ENCODE data around the gene TLX2. TPM values are rescaled to one million over a fixed set of nuclear protein-coding genes. Genes with fewer than 3 reads are reported as not detected.
A peak's percentile ranks its signal among the peaks of the same experiment; 100 is the strongest.

TLX2 gene
- total and polyA plus RNA-seq, 5 experiments from 2014 or later, result not detected

DNA sequence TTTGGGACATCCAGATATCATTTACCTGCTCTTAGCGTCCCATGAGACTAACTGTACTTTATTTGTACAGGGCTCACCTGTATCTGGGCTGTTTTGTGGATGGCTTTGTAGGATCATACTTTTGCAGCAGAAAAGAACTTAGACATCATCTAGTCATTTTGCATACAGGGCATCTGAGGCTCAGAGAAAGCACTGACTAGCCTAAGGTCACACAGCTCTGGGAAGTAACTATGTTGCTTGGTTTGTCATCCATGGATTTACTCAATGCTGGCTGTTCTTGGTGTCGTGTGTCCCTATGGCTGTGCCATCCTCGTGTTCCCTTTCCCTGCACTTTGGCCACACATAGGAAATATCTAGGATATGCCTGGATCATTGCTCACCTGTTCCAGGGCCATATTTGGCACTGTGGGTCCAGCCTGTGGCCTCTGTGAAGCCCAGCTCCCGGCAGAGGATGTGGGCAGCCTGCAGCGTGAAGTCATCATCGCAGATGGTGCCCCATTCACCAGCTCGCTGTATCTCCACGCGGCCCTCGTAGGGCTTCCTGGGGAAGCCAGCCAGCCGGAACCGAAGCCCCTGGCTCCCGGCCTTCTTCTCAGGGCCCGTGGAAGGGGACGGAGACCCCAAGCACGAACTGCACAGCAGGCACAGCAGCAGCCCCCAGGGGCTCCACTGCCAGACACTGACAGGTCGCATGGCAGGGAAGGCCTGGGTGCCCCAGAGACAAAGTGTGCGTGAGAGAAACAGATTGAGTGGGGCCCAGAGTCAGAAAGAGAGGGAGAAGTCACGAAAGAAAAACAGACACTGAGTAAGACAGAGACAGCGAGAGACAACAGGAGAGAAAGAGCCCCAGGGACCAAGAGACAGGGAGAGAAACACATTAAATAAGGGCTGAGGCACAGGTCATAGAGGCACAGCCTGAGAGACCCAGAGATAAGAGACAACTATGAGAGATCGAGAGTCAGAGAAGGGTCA, 38.0 kb downstream of the TLX2 start:
- POLR2A ChIA-PET, result interaction anchor here (1.0 kb wide), 1 partner anchor 8 kb away, joined by 3 read pairs; no protein-coding TSS in a partner anchor
- Mint-ChIP-seq H3K36me3 (peaks cover 0 to 4% (median 0%) of the 10 kb centered on the region in 3 donors), H3K4me1 (peaks cover 12 to 34% (median 30%) of the 10 kb centered on the region in 4 donors), H3K27ac (peak overlapping the region in 5 of 10 donors; percentile 8 to 85 (median 56)), H3K9me3 (no peaks in the 10 kb centered on the region), H3K27me3 (peaks cover 28 to 54% (median 36%) of the 10 kb centered on the region in 5 donors), H3K4me3 (peak overlapping the region; percentile 16 to 86 (median 58))
- DNase-seq (no peak), ATAC-seq (no peak)

DNA sequence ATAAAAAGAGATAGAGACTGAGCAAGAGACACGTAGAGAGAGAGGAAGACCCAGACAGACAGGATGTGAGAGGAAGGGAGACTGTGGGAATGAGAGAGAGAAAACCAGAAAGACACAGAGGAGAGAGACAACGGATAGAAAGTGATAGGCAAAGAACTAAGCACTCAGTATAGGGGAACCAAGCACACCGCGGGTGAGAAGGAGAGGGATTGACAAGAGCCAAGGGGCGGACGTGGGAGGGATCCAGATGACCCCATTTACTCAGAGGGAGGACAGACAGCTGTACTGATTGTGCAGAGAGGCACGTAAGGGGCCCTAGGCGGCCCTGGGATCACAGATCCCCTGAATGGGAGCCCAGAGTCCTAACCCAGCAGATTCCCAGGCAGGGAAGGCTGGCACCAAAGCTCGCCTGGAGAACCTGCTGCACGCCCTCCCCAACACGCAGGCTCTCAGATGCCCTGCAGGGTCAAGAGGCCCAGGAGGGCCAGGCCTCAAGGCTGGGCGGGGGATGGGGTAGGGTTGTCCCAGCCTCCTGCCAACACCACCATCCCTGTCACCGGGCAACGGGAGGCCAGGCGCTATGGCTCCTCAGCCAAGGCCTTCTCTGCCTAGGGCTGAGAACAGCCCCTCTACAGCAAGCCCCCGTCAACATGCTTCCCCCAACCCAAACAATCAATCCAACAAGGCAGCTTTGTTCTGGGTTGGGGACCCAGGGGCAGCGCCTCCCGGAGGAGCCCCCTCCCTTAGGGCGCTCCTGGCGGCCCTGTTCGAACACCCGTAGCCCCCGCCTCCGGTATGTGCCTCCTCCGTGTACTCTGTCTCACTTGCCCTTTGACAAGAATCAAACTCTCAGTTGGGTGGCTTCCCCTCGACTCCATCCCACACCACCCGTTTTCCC, 38.9 kb downstream of the TLX2 start:
- peaks cover 19 to 44% (median 30%) of the 10 kb centered on the region in 5 donors for H3K27me3 Mint-ChIP-seq
- peak overlapping the region in 9 of 10 donors; percentile 2 to 94 (median 76) for H3K27ac Mint-ChIP-seq
- H3K4me3 Mint-ChIP-seq, result peak overlapping the region; percentile 58 to 87 (median 78)
- ATAC-seq (no peak), DNase-seq (no peak)
- peaks cover 12 to 33% (median 29%) of the 10 kb centered on the region in 4 donors for H3K4me1 Mint-ChIP-seq
- H3K9me3 Mint-ChIP-seq, result no peaks in the 10 kb centered on the region
- peaks cover 0 to 3% (median 0%) of the 10 kb centered on the region in 3 donors for H3K36me3 Mint-ChIP-seq
- POLR2A ChIA-PET, result interaction anchor here (1.0 kb wide), 2 partner anchors 9 to 22 kb away, joined by 3 to 4 read pairs; no protein-coding TSS in a partner anchor

DNA sequence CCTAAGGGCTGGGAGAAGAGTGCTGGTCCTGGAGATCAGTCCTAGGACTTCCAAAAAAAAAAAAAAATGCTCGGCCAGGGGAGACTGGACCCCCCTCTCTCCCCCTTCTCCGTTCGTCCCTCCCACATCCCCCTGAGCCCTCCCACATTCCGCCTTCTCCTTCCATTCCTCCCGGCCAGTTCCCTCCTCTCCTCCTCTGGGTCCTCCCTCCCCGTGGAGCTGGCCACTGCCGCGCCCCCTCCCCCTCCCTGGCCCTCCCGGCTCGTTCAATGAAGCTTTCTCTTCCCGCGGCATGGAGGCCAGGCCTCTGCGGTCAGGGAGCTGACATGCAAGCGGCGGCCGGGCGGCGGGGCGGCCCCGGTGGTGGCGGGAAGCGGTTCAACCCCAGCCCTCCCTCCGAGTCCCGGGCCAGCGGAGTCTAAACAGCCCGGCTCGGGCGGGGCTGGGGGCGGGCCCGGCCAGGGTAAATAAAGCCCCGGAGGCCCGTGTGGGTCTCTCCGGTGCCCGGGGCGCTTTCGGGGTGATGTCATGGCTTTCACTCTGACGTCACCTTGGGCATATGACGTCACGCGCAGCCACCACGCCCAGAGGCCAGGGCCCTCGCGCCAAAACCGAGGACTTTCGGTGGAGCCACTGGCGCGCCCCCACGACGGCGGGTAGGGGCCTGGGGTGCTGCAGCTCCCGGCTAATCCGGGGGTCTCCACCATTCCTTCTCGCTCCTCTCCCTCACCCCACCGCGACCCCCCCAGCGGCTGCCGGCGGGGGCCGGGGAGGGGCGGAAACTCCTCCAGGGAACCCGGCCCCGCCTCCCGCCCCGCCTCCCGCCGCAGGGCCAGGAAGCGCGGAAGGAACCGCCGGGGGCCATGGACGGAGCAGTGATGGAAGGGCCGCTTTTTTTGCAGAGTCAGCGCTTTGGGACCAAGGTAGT, 39.9 kb downstream of the TLX2 start, which contains the start of the genes DOK1 and LOXL3:
TSS of gene DOK1 (plus strand) at position 829 of the 928 bp plus-strand sequence. CDS start at position 864, 35 bp downstream.
TSS of gene LOXL3 (minus strand) at position 51 of the 928 bp plus-strand sequence. CDS start 1,308 bp downstream, outside the sequence.
- peak within 1 kb of the TSS; percentile 66 to 95 (median 90) for H3K27ac Mint-ChIP-seq
- ATAC-seq (peak; percentile 77 to 79), DNase-seq (peak; percentile 65 to 88 (median 78))
- no peaks in the 10 kb centered on the region for H3K9me3 Mint-ChIP-seq
- no peaks in the 10 kb centered on the region for H3K36me3 Mint-ChIP-seq
- H3K4me1 Mint-ChIP-seq, result peaks cover 12 to 26% (median 25%) of the 10 kb centered on the region in 4 donors
- peak within 1 kb of the TSS; percentile 82 to 98 (median 92) for H3K4me3 Mint-ChIP-seq
- peaks cover 16 to 39% (median 27%) of the 10 kb centered on the region in 5 donors for H3K27me3 Mint-ChIP-seq
- POLR2A ChIA-PET, result interaction anchor here (0.6 to 1.1 kb wide), 5 partner anchors 23 to 82 kb away, joined by 3 to 5 read pairs (median 4); partner anchors contain the start of genes AUP1, HTRA2 and MRPL53

DNA sequence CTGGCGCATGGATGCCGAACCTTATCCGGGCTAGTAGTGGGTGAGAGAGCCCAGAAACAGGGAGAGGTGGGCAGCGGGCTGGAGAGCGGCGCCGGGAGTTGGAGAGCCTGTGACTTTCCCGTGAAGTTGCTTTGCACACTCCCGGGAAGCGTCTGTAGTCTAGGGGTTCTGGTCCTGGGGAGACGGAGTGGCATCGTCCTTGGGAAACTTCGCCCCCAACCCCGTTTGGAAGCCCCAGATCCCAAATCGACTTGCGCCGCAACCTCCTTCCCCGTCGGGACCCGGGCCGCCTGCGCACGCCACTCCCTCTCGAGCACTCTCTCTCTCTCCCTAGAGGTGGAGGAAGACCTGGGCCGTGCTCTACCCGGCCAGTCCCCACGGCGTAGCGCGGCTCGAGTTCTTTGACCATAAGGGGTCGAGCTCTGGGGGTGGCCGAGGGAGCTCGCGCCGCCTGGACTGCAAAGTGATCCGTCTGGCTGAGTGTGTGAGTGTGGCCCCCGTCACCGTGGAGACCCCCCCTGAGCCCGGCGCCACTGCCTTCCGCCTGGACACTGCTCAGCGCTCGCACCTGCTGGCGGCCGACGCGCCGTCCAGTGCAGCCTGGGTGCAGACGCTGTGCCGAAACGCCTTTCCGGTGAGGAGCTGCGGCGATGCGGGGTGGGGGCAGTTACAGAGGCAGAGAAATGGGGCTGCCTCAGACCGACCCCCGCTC, 40.7 kb downstream of the TLX2 start:
- POLR2A ChIA-PET, result interaction anchor here (0.6 to 1.3 kb wide), 7 partner anchors 12 to 72 kb away, joined by 3 to 4 read pairs (median 3); partner anchors contain the start of genes AUP1, CCDC142, HTRA2 and PCGF1

DNA sequence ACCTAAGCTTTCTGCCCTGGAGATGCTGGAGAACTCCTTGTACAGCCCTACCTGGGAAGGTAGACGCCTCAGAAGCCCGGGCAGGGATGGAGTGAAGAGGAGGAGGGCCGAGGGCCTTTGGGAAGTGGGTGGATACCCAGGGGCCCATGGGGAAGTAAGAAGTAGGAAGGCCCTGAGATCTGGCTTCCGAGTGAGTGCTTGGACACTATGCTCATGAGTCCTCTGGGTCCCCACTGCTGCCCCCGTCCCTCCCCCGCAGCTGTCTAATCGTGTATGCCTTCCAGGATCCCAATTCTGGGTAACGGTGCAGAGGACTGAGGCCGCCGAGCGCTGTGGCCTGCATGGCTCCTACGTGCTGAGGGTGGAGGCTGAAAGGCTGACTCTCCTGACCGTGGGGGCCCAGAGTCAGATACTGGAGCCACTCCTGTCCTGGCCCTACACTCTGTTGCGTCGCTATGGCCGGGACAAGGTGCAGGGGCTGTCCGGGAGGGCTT, 41.4 kb downstream of the TLX2 start:
- DNase-seq, result no peak
- POLR2A ChIA-PET, result interaction anchor here (0.6 to 1.3 kb wide), 6 partner anchors 12 to 73 kb away, joined by 3 to 4 read pairs (median 3); partner anchors contain the start of genes AUP1, CCDC142, HTRA2 and PCGF1
- Mint-ChIP-seq H3K4me1 (peaks cover 13 to 24% (median 19%) of the 10 kb centered on the region in 4 donors), H3K27ac (peak overlapping the region in 8 of 10 donors; percentile 71 to 95 (median 89)), H3K4me3 (peak overlapping the region; percentile 82 to 98 (median 92)), H3K36me3 (no peaks in the 10 kb centered on the region), H3K9me3 (no peaks in the 10 kb centered on the region), H3K27me3 (peaks cover 9 to 33% (median 22%) of the 10 kb centered on the region in 5 donors)
- no peak for ATAC-seq

More for the DNA sequence above, 40.7 kb downstream of the TLX2 start:
- H3K27me3 Mint-ChIP-seq, result peaks cover 11 to 33% (median 22%) of the 10 kb centered on the region in 5 donors
- DNase-seq, result peak in 3 of 10 donors; percentile 30 to 46 (median 37)
- H3K36me3 Mint-ChIP-seq, result no peaks in the 10 kb centered on the region
- peak overlapping the region; percentile 82 to 98 (median 92) for H3K4me3 Mint-ChIP-seq
- peak; percentile 60 to 65 for ATAC-seq
- H3K9me3 Mint-ChIP-seq, result no peaks in the 10 kb centered on the region
- peaks cover 12 to 22% (median 19%) of the 10 kb centered on the region in 4 donors for H3K4me1 Mint-ChIP-seq
- peak overlapping the region; percentile 66 to 95 (median 90) for H3K27ac Mint-ChIP-seq

DNA sequence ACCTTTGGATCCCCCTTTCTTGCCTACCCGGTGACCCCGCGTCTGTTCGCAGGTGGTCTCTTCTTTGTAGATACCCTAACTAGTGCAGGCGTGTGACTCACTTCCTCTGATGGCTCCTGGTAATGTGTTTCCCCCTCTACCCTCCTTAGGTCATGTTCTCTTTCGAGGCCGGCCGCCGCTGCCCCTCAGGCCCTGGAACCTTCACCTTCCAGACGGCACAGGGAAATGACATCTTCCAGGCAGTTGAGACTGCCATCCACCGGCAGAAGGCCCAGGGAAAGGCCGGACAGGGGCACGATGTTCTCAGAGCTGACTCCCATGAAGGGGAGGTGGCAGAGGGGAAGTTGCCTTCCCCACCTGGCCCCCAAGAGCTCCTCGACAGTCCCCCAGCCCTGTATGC, 41.9 kb downstream of the TLX2 start:
- POLR2A ChIA-PET, result interaction anchor here (1.1 to 1.3 kb wide), 3 partner anchors 11 to 74 kb away, joined by 3 to 4 read pairs (median 3); partner anchors contain the start of genes CCDC142, PCGF1 and TTC31
- H3K4me1 Mint-ChIP-seq, result peaks cover 13 to 24% (median 19%) of the 10 kb centered on the region in 4 donors
- DNase-seq, result no peak
- H3K36me3 Mint-ChIP-seq, result no peaks in the 10 kb centered on the region
- peak overlapping the region; percentile 27 to 98 (median 90) for H3K4me3 Mint-ChIP-seq
- no peaks in the 10 kb centered on the region for H3K9me3 Mint-ChIP-seq
- no peak for ATAC-seq
- H3K27ac Mint-ChIP-seq, result peak overlapping the region in 4 of 10 donors; percentile 46 to 71 (median 54)
- peaks cover 9 to 33% (median 21%) of the 10 kb centered on the region in 5 donors for H3K27me3 Mint-ChIP-seq

DNA sequence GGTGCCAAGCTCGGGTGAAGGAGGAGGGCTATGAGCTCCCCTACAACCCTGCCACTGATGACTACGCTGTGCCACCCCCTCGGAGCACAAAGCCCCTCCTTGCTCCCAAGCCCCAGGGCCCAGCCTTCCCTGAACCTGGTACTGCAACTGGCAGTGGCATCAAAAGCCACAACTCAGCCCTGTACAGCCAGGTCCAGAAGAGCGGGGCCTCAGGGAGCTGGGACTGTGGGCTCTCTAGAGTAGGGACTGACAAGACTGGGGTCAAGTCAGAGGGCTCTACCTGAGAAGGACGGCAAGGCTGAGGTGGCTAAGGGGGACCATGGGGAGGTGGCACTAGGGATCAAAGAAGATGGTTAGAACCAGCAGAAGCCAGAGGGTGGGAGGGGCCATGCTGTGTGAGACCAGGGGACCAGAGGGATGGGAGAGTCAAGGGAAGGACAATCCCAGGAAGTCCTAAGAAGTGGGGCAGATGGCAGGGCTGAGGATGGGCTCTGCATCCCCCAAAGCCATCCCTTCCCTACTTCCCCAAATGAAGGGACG, 42.7 kb downstream of the TLX2 start:
- POLR2A ChIA-PET, result no interaction called here
- Mint-ChIP-seq H3K9me3 (no peaks in the 10 kb centered on the region), H3K36me3 (no peaks in the 10 kb centered on the region), H3K27ac (peak overlapping the region in 2 of 10 donors; percentile 71 to 72), H3K27me3 (peaks cover 6 to 33% (median 22%) of the 10 kb centered on the region in 5 donors), H3K4me1 (peaks cover 13 to 24% (median 19%) of the 10 kb centered on the region in 4 donors), H3K4me3 (peak overlapping the region in 3 of 10 donors; percentile 32 to 98 (median 97))
- DNase-seq (no peak), ATAC-seq (no peak)

DNA sequence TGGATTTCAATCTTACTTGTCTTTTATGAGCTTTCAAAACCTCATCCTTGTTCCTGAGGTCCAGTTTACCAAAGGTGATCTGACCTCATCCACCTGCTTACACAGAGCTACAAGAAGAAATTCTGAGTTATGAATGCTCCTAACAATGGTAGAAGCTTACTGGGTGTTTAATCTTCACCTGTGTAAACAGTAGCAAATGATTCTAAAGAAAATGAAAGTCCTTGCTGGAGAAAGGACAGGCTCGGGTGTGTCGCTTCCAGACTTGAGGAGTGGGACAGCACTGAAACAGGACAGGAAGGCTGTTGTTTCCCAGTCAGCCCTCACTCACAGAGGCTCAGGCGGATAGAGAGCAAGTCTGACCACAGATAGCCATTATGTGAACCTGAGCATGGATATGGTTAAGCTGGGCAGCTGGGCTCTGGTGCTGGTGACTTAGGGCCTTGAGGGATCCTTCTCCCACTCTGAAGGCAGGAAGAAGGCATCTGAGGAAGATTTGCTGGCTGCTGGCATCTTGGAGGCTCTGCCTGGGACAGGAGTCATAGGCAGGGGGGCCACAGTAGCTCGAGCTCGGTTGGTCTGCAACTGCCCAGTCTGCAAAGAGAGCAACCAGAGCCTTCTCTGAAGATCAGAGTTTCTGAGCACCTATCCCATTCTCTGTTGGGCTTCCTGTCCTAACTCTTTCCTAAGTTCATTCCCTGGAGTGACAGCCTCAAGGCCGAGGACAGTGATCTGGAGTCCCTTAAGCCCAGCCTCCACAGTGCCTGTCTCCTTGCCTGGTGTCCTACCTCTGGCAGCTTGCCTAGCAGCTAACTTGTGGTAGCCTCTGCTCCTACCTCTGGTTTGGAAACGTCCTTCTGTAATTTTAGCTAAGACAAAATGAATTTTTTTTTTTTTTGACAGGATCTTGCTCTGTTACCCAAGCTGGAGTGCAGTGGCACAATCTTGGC, 44.3 kb downstream of the TLX2 start:
- H3K4me3 Mint-ChIP-seq, result no peak overlapping the region
- ATAC-seq (no peak), DNase-seq (no peak)
- POLR2A ChIA-PET, result no interaction called here
- peaks cover 9 to 20% (median 18%) of the 10 kb centered on the region in 4 donors for H3K4me1 Mint-ChIP-seq
- no peaks in the 10 kb centered on the region for H3K9me3 Mint-ChIP-seq
- H3K27me3 Mint-ChIP-seq, result peaks cover 10 to 36% (median 27%) of the 10 kb centered on the region in 5 donors
- H3K36me3 Mint-ChIP-seq, result no peaks in the 10 kb centered on the region
- peak overlapping the region in 2 of 10 donors; percentile 19 to 26 for H3K27ac Mint-ChIP-seq

DNA sequence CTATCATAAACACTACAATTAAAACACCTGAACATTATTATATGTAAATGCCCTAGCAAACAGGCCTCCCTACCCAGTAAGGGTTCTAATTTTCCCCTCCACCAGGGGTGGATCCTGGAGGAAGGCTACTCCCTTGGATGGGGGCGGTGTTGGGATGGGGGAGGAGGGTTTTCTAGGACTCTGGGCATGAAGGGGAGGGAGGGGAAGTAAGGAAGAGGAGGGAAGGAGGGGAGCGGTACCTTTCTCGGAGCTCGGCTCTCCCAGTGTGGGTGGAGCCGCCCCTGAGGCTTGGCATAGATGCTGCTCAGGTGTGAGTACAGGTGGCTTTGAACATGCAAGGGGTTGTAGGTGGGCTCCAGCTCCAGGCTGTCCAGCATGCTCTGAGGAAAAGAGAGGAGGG, 45.7 kb downstream of the TLX2 start:
- DNase-seq (no peak), ATAC-seq (no peak)
- no peaks in the 10 kb centered on the region for H3K36me3 Mint-ChIP-seq
- H3K4me1 Mint-ChIP-seq, result peaks cover 7 to 17% (median 16%) of the 10 kb centered on the region in 4 donors
- H3K27ac Mint-ChIP-seq, result no peak overlapping the region
- no peak overlapping the region for H3K4me3 Mint-ChIP-seq
- POLR2A ChIA-PET, result no interaction called here
- H3K9me3 Mint-ChIP-seq, result no peaks in the 10 kb centered on the region
- H3K27me3 Mint-ChIP-seq, result peaks cover 10 to 45% (median 36%) of the 10 kb centered on the region in 5 donors
